Stimulated activated CD4-positive, alpha-beta T cell treated with anti-CD3 and anti-CD28 coated beads, TNF-alpha, amount 100 ng/mL, for 1 hour (primary cell): Measurements from ENCODE around the gene CASP1.

ENCODE experiments used
- DNase-seq, 3 donors: peaks; one replicate each; pipeline ENCODE4 v3.0.0-alpha.2; 2020; ENCODE audit warnings: low read depth in 3 of 3, low spot score in 1 of 3

The CASP1 gene

DNA sequence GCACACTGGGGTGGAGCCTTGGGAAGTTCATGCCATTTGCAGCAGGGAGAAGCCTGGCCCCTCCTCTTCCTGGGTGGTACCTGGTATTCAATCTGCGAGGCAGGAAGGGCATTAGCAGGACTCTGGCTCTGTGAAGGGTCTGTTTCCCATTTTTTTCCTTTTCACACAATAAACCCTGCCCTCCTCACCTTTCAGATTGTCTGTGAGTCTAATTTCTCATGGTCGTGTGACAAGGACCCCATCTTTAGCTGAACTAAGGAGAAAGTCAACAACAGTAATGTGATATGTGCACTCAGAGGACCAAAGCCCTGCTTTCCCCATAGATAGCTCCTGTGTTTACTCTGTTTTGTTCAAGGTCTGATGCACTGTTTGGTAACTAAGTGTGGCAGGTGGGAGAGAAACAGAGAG lies 39.9 kb downstream of the CASP1 start:
- DNase-seq: no peak

DNA sequence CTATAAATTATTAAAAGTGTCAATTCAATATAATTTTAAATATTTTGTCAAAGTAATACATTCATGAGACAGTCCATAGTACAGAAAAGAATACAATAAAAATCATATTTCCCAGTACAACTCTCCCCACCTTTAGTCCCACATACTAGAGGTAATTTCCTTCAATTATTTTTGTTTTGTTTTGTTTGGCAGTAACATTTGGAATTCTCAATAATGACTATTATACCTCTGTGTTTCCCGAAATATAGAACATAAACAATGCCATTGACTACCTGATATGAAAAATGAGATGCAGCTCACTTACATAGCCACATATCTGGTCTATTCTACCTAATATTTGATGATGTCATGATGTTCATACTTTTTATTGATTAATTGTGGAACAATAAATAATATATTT lies 42.2 kb downstream of the CASP1 start:
- DNase-seq: no peak

DNA sequence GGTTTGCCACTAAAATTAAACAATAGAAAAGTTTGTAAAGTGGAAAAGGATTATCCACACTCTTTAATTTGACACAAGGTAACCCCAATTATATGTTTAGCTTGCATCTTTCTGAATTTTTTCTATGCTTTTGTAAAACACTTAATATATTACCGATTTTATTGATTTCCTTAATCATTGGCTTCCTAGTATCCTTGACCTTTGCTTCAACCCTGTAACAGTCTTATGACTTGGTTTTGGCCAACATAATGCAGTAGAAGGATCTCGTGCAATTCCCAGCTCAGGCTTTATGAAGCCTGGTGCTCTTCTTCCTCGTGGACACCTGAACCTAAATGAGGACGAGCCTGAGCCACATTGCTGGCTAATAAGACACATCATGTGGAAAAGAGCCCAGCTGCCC lies 43.0 kb downstream of the CASP1 start:
- no peak for DNase-seq

DNA sequence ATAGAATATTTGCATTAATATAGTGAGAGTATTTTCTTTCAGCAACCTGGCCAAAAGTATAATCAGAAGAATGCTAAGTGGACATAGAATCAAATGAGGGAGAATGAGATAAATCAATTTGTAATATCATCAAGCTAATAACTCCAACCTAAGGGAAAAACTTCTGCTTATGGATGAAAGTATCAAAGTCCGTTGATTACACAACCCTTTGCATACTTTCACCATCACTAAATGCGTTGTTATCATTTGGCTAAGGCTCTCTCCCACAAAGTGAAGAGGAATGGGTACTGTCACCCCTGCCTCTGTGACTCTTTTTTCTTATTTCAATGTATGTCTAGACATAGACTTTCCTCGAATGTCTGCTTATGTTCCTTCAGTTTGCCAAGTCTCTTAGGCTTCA lies 50.1 kb downstream of the CASP1 start:
- DNase-seq: no peak

DNA sequence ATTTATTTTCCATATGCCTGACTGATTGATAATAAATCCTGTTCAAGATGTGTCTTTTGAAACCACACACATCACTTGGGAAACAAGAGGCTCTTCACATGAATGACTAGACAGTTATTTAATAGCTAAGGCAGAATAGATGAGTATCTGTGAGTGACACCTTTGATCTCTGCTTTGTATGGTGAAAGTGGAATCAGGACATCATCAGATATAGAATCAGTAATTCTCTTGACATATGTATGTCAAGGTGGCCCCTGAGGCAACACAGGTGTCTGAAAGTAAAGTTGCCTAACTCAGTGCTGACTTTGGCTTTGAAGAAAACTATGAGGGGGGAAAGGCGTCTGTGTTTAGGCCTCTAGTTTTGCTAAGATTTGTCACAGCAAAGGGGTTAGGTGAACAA lies 55.1 kb downstream of the CASP1 start:
- no peak for DNase-seq
